ENCODE data around the gene ADAMTSL3. TPM values are rescaled to one million over a fixed set of nuclear protein-coding genes. Genes with fewer than 3 reads are reported as not detected.
"Not testable (repeated sequence)": the region's sequence is repeated elsewhere in the genome, so short reads cannot be mapped to it uniquely, and the experiment has no call there.

Gene ADAMTSL3
- total and polyA plus RNA-seq, 2 of the 8 experiments (the other 6 are each of a cell fraction or from before 2014, with no cell fraction given), result 0.35 to 1.4 TPM

DNA sequence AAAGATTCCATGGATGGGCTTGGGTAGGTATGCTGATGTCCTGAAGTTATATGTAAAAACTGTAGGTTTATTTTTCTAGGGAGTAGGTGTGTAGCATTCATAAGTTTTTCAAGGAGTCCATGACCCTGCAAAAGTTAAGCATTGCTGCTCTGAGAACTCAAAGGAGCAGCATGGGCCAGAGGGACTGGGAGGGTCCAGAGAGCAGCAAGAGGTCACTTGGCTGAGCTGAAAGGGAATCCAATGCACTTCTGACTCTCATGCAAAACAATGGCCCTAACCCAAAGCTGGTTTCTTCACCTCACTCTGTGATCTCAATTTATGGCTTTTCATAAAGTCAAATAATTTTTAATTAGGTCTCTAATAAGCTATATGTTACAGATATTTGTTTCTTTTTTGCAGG is 383.4 kb downstream of the ADAMTSL3 start (continued):
- no peak for TF ChIP-seq KDM1A (IDR thresholded peaks at IDR 0.05; ENCODE audit: borderline replicate concordance, low read length)

DNA sequence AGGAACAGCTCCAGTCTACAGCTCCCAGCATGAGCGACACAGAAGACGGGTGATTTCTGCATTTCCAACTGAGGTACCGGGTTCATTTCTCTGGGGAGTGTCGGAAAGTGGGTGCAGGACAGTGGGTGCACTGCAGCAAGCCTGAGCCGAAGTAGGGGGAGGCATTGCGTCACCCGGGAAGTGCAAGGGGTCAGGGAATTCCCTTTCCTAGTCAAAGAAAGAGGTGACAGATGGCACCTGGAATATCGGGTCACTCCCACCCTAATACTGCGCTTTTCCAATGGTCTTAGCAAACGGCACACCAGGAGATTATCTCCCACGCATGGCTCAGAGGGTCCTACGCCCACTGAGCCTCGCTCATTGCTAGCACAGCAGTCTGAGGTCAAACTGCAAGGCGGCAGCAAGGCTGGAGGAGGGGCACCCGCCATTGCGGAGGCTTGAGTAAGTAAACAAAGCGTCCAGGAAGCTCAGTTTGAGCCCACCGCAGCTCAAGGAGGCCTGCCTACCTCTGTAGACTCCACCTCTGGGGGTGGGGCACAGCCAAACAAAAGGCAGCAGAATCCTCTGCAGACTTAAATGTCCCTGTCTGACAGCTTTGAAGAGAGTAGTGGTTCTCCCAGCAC is 388.6 kb downstream of the ADAMTSL3 start:
- H3K27me3 ChIP-seq (replicated peaks in 1 of 4; ENCODE audit: control insufficient read depth in 3 of 4, extremely low read depth in 1 of 4, insufficient read depth in 3 of 4, low read length in 3 of 4); H3K14ac ChIP-seq (ENCODE audit: insufficient read length); FAIRE-seq; H3K9ac ChIP-seq (replicated peaks in 1 of 4; ENCODE audit: extremely low read depth in 1 of 4, low read depth in 3 of 4, low read length in 3 of 4); H4K20me1 ChIP-seq (replicated peaks in 1 of 2; ENCODE audit: control insufficient read depth in 1 of 2, insufficient read depth in 2 of 2, low read length in 2 of 2); H3K23me2 ChIP-seq (ENCODE audit: low read depth, low read length); H3K18ac ChIP-seq (ENCODE audit: extremely low read depth, low read length); H3K4ac ChIP-seq (replicated peaks; ENCODE audit: insufficient read length, low read depth, low read length); H3K23ac ChIP-seq (ENCODE audit: insufficient read length); H3K36me3 ChIP-seq (ENCODE audit: control insufficient read depth in 2 of 4, insufficient read depth in 4 of 4, low read length in 3 of 4); H2BK20ac ChIP-seq (ENCODE audit: low read length); H2BK15ac ChIP-seq (ENCODE audit: low read length); H4K8ac ChIP-seq (ENCODE audit: extremely low read depth, insufficient read depth, low read length); H3K27ac ChIP-seq (ENCODE audit: low read depth, low read length); H2BK5ac ChIP-seq (ENCODE audit: low read depth, low read length); H4K5ac ChIP-seq (ENCODE audit: insufficient read length, low read depth, low read length); H2AK5ac ChIP-seq (ENCODE audit: low read depth, low read length); H3K9me3 ChIP-seq (ENCODE audit: insufficient read depth in 2 of 2, low read depth in 1 of 2, low read length in 1 of 2); H4K91ac ChIP-seq (replicated peaks; ENCODE audit: insufficient read length, low read length); H3K79me1 ChIP-seq (ENCODE audit: low read depth, low read length); H3K79me2 ChIP-seq (ENCODE audit: control insufficient read depth in 1 of 2, insufficient read depth in 2 of 2, low read length in 2 of 2); H3K56ac ChIP-seq (replicated peaks; ENCODE audit: insufficient read length, low read depth, low read length); POLR2A ChIA-PET (ENCODE audit: partially characterized antibody); H3K4me1 ChIP-seq (replicated peaks in 1 of 4; ENCODE audit: control insufficient read depth in 3 of 4, insufficient read depth in 4 of 4, low read length in 3 of 4); H2BK120ac ChIP-seq (replicated peaks; ENCODE audit: low read depth, low read length): not testable (repeated sequence)
- CTCF ChIA-PET (ENCODE audit: partially characterized antibody), result interaction anchor here (1.1 to 1.2 kb wide), 2 partner anchors 308 to 479 kb away, joined by 3 to 4 read pairs; no protein-coding TSS in a partner anchor
- Histone ChIP-seq H2BK12ac (ENCODE audit: low read depth, low read length) (0 out of 2 replicates have a peak overlapping the region, but pooled peaks have one; percentile 23), H2AFZ (ENCODE audit: low read length) (peak overlapping the region; percentile 85; the same call in 1 of the 2 replicates), H3K4me2 (ENCODE audit: insufficient read depth in 1 of 2, low read depth in 2 of 2, low read length in 2 of 2) (peak overlapping the region in 1 of 2 experiments; percentile 52; a peak in 2 of 4 replicates), H3K4me3 (ENCODE audit: extremely low read depth in 1 of 4, insufficient read depth in 2 of 4, low read depth in 3 of 4, low read length in 4 of 4) (peak overlapping the region in 1 of 4 experiments; percentile 16; a peak in 2 of 8 replicates)
- peak in 1 of 2 experiments; percentile 52 for DNase-seq (ENCODE audit: low read depth in 1 of 2, low spot score in 2 of 2)
- 78% methylated on average over 17 of the region's 18 CpGs; no CpG with 5 or more reads in 1 of the 2 experiments for WGBS, 2 experiments (ENCODE audit: extremely low coverage in 1 of 2, insufficient coverage in 1 of 2, insufficient read length in 1 of 2, insufficient replicate concordance in 2 of 2, low coverage in 1 of 2, low lambda C conversion rate in 2 of 2, missing lambda C conversion rate in 1 of 2)
